RPMI7951 (cell line): ENCODE data around the gene ARHGAP27. TPM values are rescaled to one million over a fixed set of nuclear protein-coding genes. Genes with fewer than 3 reads are reported as not detected.

Experiments
- DNase-seq: peaks from one replicate; pipeline ENCODE4 v3.0.0-alpha.2; 2012; ENCODE audit warnings: low read depth
- total RNA-seq: library from RNA; depleted of rRNA; stranded (reverse); fragments of >200 nt; shearing (Covaris generic); gene quantifications from 2 replicates; pipeline ENCODE4 v1.2.3, GENCODE V29; 2014

The ARHGAP27 gene
- total RNA-seq, 1 experiment from 2014 or later: 0.72 TPM

DNA sequence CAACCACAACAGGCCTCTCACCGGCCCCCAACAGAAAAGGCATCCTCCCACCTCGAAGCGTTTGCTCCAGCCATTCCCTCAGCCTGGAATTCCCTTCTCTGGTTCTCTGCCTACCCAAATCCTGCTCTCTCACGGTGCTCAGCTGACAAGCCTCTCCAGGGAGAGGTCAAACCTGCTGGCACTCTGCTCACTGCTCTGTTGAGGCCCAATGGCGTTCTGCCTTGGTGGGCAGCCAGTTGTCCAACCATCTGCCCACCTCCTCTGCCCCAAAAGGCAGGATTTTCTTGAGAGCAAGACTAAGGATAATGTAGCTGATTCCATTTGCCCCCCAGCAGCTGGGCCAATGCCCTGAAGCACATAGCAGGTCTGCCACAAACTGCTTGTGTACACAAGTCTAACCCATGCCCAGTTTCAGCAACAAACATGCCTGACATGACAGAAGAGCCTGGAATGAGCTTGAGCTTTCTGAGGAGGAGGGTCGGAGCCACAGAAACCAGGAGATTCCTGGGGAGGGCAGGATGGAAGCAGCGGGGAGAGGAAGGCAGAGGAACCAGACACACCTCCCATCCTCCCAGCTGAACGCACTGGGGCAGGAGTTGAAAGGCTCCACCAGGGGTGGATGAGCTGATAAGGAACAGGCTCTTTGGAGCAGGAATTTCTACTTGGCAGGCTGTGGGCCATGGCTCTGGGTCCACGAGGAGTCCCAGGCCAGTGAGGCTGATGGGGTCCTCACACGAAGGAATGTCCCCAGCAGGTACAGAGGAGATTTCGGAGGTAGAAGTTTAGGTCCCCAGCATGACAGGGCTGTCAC is 23.9 kb downstream of the ARHGAP27 start:
- no peak for DNase-seq

DNA sequence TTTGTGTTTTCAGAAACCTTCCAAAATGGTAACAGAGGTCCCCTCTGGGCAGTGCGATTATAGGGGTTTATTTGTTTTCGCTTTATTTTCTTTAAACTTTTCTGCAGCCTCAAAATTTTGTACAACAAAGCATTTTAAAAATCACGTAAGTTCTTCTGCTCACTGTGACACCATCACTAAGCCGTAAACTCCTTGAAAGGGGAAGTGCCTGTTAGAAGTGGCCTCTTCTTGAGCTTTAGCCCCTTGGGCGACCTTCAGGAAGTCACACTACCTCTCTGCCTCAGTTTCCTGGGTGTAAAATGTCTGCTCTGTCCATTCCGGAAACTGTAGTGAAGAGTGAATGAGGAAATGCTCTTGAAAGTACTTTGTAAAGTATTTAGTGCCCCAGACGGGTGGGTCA is 26.6 kb downstream of the ARHGAP27 start:
- DNase-seq: no peak

DNA sequence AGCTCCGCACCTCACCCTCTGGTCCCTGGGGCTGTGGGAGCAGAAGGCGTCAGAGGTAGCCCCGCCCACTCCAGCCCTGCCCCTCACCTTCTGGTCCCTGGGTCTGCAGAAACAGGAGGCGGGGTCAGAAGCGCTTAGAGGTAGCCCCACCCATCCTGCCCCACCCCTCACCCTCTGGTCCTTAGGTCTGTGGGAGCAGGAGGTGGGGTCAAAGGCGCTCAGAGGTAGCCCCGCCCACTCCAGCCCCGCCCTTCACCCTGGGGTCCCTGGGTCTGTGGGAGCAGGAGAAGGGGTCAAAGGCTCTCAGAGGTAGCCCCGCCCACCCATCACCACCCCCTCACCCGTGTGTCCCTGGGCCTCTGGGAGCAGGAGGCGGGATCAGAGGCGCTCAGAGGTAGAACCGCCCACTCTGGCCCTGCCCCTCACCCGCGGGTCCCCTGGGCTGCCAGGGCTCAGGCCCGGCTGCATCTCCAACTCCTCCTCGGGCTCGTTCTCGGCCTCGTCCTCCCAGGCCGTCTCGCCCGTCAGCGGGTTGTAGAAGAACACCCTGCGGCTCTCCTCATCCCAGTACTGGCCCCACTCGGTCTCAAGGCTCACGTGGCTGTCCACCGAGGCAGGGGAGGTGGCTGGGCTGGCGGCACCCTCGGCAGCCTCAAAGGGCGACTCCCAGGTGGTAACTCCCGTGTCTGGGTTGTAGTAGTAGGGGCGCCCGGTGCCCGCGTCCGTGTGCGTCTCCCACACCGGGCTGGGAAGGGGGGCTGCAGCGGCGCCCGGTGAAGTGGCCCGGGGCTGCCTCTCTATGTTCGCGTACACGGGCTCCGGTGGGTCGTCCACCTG is 27.2 kb downstream of the ARHGAP27 start:
- no peak for DNase-seq

DNA sequence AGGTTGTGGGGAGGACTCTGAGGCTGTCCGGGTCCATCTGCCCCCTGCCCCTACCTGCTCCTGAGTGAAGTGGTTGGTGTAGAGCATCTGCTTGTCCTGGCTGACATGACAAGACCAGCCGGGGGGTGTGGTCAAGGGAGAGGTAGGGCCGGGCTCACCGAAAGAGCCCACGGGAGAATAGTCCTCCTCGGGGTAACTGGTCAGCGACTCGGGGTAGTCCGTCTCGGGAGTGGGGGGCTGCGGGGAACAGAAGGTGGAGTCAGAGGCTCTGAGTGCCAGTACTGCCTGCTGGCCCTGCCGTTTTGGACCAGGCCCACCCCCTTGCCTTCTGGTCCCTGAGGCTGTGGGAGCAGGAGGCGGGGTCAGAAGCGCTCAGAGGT is 27.8 kb downstream of the ARHGAP27 start:
- no peak for DNase-seq

DNA sequence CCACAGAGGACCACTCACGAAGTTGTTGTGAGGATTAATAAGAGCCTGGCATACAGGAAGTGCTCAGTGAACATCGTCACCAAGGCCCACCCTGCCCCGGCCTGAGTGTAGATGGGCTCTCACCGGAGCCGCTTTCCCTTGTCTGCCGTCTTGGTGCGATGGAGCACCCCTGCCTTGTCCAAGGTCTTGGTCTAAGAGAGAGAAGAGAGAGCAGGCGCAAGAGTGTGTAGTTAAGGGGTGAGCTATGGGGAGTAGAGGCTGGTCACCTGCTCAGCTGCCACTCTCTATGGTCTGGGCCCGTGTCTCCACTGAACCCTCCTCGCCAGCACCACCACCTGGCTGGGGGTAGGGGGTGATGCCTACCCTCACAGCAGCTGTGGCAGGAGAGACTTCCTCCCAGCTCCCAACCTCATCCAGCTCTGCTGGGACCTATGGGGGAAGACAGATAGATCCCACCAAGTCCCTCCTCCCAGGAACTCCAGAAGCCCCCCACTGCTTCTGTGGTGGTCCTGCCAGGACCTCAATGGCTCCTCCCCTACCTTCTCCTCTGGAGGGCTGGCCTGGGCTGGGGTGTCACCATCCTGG is 28.7 kb downstream of the ARHGAP27 start:
- no peak for DNase-seq

DNA sequence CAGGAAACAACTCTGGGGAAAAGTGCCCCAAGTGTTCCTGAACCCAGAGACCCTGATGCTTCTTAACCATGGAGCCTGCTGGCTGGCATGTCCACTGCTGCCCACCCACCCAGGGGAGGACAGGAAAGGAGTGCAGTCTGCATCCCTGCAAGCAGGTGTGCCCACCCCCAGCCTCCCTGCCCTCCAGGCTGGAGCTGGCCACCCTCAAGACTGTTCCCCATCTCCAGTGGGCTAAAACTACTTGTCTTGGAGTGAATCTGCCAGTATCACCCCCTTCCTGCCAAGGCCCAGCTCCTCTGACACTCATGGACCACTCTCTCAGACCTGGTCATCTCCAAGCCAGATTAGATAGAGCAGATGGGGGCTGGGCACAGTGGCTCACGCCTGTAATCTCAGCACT is 29.8 kb downstream of the ARHGAP27 start:
- no peak for DNase-seq

DNA sequence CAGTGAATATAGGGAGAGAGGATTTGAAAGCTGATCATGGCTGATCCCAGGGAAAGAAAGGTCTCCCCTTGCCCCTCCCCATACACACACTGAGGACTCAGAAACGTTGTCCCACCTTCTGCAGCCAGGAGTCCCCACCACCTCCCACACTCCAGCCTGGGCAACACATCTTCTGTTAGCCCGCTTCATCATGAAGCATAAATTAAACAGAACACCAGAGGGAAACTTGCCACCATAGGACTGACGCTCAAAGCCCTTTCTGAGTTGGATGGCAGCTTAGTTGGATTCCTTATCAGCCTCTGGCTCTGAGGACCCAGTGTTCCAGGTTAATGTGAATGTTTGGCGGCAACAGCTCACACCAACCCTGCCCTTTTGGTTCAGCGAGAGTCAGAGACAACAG is 33.9 kb downstream of the ARHGAP27 start:
- no peak for DNase-seq

DNA sequence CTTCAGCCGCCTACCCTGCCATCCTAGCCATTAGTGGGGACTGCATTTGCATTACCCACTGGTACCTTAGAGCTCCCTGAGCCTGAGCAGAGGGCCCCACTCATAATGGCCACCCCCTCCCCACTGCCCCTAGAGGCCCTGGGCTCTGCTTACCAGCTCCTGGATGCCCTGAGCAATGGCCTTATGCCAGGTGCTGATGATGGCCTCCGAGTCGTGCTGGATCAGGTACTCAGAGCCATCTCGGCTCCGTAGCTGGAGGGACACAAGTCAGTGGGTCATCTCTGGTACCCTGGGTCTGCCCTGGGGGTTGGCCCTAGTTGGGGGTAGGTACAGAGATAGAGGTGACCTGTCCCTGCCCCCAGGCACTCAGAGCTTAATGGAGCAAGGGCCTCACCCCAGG is 34.9 kb downstream of the ARHGAP27 start:
- no peak for DNase-seq

DNA sequence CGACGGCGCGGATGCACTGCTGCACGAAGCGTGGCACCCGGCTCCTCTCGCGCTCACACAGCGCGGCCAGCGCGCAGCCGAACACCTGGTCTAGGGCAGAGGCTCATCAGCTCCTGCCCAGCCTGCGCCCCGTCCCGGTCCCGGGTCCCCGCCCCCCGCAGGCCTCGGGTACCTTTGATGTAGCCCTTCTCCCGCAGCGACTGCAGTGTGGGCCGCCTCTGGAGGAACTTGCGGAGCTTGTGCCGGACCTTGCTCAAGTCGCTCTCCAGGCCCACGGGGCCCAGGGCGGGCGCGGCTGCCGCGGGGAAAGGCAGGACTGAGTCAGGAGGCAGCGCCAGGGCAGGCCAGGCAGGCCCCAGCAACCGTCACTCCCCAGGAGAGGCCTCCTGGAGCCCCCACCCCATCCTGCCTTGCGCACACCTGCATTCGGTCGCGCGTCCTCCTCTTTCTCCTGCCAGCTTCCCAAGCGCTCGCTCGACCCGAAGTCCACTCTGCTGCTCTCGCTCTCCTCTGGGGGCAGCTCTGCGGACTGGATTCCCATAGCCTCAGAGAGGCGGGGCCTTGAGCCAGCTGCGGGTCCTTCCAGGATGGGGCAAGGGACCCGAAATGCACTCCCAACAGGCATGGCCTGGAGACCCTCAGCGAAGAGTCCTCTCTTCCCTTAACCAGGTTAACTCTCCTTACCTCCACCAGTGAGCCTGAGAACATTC is 36.0 kb downstream of the ARHGAP27 start:
- no peak for DNase-seq

DNA sequence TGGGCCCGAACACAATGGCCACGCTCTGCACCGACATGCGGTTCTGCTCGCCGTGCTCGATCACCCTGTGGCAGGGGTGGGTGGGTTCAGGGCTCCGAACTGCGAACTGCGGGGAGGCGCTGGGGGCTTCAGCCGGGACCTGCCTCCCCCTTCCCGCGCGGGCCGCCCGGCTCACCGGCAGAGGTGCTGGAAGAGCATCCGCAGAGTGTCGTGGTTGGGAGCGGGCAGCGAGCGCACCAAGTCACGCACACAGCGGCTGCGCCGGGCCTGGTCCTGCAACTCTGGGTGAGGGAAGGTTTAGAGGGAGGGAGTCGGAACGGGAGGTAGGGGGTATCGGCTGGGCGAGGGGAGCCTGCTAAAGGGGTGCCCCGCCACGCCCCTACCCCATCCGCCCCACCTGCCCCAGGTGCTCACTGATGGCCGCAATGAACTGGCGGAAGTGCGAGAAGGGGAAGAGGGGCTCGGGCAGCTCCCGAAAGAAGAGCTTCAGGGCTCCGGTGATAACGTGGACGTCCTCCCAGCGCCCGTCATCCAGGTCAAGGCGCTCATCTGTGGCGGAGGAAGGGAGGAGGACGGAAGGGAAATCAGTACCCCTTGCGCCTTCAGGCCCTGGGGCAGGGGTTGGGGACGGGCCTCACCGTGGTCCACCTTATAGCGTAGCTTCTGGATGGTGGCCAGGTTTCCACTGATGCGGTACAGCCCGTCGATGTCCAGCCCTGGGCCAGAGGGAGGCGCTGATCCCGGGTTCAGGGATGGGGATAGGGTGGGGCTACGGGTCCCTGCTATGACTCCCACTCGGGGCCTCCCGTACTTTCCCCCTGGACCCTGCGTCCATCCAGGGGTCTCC is 36.9 kb downstream of the ARHGAP27 start:
- DNase-seq: no peak

DNA sequence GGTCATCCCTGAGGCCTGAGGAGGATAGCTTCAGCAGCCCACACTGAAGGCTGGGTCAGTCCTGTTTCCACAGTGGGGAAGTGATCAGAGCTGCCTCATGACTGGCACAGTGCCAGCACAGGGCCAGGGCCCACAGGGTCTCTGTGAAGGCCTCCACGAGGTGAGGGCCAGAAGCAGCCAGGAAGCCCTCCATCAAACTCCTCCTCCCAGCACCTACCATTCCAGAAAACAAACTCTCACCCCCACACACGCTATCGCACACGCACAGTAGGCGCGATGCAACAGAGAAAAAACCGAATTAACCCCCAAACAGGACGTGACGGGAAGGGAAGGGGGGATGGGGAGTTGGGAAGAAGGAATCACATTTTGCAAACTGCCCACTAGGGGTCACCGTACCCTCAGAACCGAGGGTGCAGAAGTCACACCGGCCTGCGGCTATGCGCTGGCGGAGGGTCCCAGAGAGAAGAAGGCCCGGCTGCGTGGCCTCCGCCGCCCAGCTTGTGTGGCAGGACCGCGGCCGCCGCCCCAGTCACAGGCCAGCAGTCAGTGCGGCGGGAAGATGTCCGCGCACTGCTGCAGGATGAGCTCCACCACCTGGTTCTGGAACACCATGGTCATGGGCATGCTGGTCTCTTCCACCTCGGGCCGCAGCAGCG is 37.6 kb downstream of the ARHGAP27 start:
- DNase-seq: peak; percentile 63

DNA sequence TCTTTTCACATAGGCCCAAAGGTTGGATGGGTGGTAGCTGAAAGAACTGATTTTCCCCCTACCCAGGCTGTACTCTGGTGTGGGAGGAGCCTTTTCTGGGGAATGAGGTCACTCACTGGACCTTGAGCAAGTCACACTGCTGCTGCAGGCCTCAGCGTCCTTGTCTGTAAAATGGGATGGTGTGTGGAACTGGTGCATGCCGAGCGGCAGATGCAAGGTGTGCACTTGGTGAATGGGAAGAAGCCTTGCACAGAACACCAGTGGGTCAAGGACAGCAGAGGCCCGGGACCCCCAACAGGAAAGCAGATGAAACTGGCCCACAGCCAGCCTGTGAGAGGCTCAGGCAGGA is 38.1 kb downstream of the ARHGAP27 start:
- no peak for DNase-seq

DNA sequence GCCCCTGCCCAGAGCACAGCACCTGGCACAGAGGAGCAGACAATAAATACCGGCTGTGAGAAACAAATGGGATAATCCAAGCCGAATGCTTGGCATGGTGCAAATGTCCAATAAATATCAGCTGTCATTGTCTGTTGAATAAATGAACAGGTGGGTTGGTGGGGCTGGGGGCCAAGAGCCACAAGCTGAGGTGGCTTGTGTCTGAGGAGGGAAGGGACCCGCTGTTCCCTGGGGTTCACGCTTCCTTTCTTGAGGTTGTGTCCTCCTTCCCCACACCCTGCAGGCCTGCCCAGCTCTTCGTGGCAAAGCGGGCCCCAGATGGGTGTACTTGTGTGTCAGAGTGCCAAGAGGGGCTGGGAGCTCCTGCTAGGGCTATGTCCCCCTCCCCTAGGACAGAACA is 38.6 kb downstream of the ARHGAP27 start:
- no peak for DNase-seq

DNA sequence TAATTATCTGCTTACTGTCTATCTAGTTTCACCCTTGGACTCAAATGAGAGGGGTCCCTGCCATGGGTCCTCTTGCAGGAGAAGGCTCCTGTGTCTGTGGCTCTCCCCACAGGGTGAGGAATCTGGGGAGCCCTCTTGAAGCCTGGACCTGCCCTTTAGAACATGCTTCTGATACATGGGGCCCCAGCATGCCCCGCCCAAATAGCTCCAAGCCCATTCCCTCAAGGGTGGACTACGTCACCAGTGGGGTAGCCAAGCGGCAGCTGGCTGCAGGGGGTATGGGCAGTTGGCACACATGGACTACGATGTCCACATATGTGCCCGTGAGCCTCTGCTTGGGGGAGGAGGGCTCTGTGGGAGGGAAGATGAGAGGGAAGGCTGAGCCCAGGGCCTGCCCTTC is 39.3 kb downstream of the ARHGAP27 start:
- DNase-seq: no peak

DNA sequence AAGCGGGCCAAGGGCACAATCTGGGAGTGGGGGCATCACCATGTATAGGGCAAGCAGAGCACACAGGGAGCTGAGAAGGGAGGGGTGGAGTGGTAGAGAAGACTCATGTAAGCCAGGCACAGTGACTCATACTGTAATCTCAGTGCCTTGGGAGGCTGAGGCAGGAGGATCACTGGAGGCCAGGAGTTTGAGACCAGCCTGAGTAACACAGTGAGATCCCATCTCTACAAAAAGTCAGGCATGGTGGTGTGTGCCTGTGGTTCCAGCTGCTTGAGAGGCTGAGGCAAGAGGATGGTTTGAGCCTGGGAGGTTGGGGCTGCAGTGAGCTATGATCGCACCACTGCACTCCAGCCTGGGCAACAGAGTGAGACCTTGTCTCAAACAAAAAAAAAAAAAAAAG is 40.8 kb downstream of the ARHGAP27 start:
- no peak for DNase-seq

DNA sequence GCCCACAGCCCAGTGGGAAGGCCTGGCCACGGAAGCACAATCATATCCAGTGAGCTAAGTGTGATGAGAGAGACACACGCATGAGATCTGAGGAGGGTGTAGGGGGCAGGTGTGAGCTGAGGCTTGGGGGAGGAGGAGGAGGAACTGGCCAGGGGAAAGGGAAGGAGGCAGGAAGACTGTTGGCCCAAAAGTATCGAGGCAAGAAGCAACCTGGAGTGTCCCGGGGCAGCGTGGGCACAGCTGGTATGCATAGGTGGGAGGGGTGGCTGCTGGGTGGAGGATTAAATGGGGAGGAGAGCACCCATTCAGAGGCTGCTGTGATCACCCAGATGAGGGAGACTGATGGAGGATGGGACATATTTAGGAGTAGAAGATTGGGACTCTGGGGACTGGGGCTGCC is 41.4 kb downstream of the ARHGAP27 start:
- DNase-seq: no peak

DNA sequence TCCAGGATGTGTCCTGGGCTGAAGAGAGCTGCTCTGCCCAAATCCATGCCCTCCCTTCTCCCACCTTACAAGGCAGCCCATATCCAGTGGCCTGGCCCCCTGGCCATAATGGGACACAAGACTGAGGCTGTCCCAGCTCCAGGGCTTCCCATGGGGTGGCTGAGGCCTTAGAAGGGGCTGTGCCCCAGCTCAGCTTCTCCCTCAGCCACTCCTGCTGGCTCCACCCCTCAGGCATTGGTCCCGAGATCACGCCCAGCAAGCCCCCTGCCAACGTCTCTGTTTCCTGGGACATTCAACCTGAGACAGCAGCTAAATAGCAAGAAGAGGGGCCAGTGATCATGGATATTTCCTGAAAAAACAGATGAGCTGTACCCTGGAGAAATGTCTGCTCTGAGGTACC is 43.3 kb downstream of the ARHGAP27 start:
- no peak for DNase-seq

DNA sequence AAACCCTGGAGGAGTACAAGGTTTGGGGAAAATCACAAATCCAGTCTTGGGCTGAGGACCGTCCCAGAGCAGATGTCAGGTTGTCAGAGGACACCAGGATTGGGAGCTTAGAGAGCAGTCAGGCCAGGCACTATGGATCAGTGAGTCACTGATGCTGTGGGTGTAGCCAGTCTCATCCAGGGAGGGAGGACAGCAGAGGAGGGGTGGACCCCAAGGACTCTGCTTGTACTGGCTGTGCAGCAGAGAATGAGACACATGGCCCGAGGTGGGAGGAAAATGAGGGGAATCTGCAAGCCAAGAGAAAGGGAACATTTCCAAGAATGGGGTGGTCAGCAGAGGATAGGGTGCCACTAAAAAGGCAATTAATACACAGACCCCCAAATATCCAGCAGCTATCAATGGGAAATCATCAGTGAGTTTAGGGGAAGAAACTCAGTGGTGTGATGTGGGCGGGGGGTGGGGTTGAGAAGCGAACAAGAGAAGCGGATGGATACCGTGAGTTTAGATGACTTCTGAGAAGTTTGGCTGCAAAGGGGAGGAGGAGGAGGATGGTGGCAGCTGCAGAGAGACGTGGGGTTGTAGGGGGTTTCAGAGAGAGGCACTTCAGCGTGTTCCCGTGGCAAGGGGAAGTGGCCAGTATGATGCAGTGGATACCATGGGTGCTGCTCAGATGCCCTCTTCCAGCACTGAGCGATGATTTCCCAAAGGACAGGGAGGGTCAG is 43.9 kb downstream of the ARHGAP27 start:
- DNase-seq: peak; percentile 64

DNA sequence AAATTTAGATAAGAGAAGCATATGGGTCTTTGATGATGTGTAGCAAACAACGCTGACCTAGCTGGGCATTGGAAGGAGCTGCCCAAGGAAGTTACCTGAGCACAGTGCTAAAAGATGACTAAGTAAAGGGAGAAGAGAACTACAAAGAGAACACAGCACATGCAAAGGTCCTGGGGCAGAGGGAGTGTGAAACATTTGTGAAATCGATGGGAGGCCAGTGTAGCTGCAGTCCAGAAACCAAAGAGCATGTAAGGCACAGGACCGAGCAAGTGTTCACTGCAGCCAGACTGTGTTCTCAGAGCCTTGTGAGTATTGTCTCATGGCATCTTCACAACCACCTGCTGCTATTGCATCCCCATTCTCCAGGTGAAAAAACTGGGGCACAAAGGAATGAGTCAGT is 44.9 kb downstream of the ARHGAP27 start:
- DNase-seq: no peak

DNA sequence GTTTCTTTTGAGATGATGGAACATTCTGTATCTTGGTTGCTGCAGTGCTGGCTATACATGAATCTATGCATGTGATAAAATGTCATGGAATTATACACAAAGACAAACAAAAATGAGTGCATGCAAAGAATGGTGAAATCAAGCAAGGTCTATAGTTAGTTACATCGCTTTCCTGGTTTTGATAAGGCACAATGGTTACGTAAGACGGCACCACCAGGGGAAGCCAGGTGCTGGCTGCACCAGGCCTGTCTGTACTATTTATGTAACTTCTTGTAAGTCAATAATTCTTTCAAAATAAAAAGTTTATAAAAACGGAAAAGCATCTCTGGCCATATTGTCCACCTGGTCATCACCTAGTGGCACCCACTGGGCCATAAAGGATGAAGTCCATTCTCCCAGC is 46.5 kb downstream of the ARHGAP27 start:
- DNase-seq: no peak
